ENCODE results near the gene PPP1R12C.

Gene PPP1R12C

DNA sequence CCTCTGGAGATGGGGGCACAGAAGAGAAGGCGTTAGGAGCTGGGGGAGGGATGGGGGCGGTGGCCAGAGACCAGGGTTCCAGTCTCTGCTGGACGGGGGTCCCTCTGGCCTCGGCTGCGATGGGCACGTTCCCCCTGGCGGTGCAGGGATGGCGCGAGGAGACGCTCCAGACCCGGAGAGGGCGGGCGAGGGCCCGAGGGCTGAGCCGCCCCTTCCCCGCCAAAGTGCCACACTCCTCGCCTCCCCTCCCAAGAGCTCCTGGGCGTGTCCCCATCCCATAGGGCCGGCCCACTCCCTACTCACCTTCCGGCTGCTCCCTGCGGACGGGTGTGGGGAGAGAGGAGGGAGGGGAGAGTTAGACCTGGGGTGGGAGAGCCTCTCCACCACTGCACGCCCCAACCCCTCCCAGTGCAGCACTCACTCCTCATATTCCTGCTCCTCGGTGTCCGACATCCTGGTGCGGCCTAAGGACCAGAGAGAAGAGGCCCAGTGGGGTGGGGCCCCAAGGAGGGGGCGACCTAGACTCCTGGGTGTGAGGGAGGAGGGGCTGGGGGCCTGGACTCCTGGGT, 29.4 kb upstream of the PPP1R12C start:
- no peak for DNase-seq (ENCODE audit: low spot score)

DNA sequence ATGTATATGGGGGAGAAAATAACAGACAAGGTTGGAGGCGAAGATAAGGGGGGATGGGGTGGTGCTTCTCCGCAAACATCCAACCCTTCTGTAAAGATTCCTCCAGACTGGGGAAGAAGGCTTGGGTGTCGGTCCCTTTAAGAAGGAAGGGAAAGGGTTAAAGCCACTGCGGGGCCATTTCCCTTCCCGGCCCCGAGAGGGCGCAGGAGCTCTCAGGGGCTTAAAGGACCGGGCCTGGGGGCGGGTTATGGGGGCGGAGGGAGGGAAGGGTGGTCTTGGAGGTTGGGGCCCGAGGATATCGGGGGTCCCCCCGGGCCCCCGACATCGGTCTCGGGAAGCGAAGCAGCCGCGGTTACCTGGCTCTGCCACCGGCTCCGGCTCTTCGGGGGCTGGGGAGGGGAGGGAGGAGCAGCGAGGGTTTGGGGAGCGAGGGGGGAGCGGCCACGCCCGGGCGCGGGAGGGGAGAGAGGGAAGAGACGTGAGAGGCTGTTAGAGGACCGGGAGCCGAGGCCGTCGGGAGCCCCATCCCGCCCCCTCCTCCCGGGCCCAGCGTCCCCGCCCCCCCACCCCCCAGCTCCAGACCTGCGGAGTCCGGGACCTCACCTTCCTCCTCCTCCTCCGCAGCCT, 28.8 kb upstream of the PPP1R12C start:
- no peak for DNase-seq (ENCODE audit: low spot score)

DNA sequence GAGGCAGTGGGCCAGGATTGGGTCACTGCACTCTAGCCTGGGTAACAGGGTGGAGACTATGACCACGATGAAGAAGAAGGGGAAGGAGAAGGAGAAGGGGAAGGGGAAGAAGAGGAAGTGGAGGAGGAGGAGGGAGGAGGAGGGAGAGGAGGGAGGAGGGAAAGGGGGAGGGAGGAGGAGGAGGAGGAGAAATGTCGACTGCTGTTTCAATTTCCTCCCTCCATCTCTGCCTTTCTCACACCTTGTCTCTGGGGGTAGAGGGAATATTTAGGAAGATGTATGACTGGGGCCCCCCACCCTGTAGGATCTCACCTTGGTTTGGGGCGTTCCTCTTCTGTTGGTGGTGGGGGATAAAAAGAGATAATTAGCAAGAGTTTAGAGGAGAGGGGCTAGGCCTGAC, 27.8 kb upstream of the PPP1R12C start:
- DNase-seq (ENCODE audit: low spot score) = no peak

DNA sequence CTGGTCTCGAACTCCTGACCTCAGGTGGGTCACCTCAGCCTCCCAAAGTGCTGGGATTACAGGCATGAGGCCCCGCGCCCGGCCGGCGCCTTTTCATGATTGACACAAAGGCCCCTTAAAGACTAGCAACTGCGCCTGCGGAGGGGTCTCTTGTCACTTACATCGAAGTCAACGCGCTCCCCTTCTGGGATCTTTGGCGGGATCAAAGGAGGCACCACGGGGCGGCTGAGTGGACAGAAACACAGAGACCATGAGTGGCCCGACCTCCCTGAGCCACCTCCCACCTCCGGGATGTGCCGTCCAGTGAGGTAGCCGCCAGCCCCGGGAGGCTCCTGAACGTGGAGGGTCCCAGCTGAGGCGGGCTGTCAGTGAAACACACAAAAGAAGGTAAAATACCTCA, 24.3 kb upstream of the PPP1R12C start:
- no peak for DNase-seq (ENCODE audit: low spot score)

DNA sequence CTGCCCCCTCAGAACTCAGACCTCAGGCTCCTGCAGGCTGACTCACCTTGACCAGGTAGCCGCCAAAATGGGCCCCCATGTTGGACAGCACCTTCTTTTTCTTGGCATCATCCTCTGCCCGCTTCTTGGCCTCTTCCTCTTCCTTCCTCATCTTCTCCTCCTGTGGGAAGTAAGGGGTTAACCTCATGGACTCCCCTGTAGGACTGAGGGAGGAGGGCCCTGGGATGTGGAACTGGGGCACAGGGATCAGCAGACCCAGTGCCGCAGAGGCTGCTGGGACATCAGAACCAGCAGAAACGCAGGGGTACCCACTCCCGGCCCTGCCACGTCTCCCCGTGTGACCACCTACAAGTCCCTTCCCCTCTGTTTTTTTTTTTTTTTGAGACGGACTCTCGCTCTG, 20.5 kb upstream of the PPP1R12C start:
- DNase-seq (ENCODE audit: low spot score) = no peak

DNA sequence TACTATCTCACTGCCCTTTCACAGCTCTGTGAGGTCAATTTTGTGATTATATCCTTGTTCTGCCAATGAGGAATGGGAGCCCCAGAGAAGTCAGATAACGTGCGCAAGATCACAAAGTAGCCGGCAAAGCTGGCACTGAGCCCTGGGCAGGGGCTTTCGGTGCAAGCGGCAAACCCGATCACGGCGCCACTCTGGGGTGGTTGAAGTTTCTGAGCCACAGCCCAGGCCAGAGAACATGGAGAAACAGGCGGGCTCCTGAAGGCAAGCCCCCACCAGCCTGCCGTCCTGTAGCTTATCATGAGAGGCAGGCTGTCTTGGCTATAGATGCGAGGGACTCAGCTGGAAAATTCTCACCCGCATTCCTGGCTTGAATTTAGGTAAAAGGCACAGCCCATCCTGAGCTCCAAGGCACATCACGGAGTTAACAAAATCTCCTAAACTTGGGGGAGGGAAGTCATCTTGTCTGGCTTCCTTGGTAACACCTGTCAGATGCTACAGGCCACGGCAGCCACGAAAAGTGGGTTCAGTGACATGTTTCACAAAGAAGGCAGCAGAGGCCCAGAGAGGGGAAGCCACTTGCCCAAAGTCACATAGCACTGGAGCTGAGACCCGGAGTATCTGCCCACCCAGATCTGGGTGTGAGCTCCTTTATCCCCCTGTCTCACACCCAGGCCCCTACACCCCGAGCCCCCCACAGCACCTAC, 19.1 kb upstream of the PPP1R12C start:
- no peak for DNase-seq (ENCODE audit: low spot score)

DNA sequence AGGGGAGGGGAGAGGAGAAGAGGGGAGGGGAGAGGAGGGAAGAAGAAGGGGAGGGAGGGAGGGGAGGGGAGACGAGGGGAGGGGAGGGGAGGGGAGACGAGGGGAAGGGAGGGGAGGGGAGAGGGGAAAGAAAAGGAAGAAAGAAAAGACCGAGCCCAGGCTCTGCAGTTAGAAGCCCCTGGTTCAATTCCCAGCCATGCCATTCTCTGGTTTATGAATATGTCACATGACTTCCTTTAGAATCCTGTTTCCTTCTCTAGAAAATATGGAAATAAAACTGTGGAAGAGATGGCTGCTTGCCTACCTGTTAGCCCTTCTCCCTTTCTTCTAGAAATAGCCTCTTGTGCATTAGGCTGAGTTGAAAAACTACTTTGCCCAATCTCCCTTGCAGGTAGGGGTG, 17.3 kb upstream of the PPP1R12C start:
- no peak for DNase-seq (ENCODE audit: low spot score)

DNA sequence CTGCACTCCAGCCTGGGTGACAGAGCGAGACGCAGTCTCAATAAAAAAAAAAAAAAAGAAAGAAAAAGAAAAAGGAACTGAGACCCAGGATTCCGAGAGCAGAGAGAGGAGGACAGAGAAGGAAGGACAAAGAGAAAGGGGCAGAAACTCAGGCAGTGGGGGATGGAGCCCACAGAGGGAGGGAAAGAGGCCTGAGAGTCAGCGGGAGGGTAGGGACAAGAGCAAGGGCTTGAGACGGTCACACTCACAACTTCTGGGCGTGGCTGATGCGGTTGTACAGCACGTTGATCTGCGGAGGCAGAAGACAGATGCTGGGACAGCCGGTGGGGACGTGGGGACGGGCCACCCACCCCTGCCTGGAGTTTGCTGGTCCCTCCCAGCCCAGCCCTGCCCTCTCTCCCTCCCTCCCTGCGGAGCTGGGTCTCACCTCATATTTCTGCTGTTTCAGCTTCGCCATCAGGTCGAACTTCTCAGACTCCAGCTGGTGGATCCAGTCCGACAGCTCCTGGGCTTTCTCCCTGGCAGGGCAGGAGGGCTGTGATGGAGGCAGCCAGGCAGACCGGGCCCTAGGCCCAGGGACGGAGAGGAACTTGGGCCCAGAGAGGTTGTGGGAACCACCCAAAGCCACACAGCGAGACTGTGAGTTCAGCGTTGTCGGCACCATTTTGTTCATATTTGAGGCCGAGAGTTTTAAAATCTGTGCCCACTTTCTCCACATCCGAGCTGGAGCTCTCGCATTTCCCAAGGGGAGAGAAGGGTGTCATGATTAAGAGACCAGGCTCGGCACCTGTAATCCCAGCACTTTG, 16.4 kb upstream of the PPP1R12C start:
- DNase-seq (ENCODE audit: low spot score) = no peak

DNA sequence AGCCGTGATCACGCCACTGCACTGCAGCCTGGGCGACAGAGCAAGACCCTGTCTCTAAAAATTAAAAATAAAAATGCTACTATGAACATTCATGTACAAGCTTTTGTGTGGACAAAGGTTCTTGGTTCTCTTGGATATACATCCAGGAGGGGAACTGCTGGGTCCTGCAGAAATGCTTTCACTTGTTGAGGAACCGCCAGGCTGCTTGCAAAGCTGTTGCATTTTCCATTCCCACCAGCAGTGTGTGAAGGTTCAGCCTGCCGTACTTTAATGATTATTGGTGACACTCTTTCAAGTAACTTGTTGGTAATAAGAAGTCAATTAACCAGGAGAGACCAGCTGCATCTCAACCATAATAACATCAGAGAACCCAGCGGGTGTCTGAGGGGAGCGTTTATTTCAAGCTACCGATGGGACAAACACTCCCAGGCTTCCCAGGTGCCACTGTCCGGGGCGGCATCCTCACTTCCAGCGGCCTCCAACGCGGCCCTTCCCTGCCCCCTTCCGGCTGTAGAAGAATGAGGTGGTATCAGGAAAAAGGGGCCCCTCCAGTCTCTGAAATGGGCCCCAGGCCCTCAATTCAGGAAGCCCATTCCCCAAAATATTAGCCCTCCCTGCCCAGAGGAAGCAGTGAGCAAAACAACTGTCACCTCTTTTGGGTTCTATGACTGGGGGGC, 15.2 kb upstream of the PPP1R12C start:
- no peak for DNase-seq (ENCODE audit: low spot score)

DNA sequence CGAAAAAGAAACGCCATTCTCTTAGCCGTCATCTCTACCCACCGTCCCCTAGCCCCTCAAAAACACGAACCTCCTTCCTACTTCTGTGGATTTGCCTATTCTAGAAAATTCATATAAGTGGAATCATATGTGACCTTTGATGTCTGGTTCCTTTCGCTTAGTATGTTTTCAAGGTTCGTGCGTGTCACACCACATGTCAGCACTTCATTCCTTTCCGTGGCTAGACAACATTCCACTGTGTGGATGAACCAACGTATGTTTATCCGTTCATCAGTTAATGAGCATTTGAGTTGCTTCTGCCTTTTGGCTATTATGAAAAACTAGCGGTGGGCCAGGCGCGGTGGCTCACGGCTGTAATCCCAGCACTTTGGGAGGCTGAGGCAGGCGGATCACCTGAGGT, 14.0 kb upstream of the PPP1R12C start:
- no peak for DNase-seq (ENCODE audit: low spot score)

DNA sequence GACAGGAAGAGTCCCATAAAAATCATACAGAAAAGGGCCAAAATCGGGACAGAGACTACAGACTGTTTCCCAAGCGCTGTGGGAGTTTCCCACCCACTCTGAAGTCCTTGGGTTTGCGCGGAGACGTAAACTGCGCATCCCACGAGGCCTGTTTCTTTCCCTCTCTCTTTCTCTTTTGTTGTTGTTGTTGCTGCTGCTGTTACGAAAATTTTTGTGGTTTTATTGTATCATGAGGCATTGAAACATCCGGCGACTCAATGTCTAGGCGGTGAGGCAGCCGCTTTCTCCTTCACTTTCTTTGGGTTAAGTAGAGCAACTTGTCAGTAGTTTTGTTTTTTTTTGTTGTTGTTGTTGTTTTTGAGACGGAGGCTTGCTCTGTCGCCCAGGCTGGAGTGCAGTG, 1.6 kb upstream of the PPP1R12C start:
- DNase-seq (ENCODE audit: low spot score) = no peak

DNA sequence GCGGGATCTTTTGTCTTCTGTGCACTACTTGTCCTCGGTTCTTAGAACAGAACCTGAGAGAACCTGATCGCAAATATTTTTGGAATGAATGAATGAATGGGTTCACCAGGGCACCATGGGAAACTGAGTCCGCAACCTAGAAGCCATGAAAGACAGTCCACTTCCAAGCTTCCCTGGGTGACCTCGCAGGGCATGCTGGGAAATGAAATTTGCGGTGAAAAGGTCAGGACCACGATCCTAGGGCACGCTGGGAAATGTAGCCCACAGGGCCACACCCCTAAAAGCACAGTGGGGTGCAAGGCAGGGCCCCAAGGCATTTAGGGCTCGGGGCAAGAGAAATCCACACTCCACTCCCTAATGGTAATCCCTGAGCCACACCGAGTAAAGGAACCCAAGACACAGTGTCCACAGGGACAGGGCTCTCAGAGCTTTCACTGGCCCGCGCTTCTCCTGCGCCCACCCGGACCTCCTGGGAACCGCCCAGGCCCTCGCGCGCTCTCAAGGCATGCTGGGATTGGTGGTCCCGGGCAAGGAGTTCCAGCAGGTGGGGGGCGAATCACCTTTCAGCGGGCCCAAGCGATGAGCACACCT, 1.1 kb upstream of the PPP1R12C start:
- no peak for DNase-seq (ENCODE audit: low spot score)

DNA sequence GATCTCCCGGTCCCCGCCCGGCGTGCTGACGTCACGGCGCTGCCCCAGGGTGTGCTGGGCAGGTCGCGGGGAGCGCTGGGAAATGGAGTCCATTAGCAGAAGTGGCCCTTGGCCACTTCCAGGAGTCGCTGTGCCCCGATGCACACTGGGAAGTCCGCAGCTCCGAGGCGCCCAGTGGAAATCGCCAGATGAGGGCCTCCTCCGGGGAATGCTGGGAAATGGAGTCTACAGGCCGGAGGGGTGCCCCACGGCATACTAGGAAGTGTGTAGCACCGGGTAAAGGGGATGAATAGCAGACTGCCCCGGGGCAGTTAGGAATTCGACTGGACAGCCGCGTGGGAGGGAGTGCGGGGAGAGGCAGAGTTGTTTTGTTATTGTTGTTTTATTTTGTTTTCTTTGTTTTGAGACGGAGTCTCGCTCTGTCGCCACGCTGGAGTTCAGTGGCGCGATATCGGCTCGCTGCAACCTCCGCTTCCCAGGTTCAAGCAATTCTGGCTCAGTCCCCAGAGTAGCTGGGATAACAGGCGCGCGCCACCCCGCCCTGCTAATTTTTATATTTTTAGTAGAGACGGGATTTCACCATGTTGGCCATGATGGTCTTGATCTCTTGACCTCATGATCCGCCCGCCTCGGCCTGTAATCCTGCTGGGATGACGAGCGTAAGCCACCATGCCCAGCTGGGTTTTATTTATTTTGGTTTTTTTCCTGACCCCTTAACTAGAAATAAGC, 390 bp upstream of the PPP1R12C start:
- DNase-seq (ENCODE audit: low spot score) = peak; percentile 98

DNA sequence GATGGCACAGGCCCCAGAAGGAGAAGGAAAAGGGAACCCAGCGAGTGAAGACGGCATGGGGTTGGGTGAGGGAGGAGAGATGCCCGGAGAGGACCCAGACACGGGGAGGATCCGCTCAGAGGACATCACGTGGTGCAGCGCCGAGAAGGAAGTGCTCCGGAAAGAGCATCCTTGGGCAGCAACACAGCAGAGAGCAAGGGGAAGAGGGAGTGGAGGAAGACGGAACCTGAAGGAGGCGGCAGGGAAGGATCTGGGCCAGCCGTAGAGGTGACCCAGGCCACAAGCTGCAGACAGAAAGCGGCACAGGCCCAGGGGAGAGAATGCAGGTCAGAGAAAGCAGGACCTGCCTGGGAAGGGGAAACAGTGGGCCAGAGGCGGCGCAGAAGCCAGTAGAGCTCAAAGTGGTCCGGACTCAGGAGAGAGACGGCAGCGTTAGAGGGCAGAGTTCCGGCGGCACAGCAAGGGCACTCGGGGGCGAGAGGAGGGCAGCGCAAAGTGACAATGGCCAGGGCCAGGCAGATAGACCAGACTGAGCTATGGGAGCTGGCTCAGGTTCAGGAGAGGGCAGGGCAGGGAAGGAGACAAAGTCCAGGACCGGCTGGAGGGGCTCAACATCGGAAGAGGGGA, 1.1 kb downstream of the PPP1R12C start:
- peak; percentile 50 for DNase-seq (ENCODE audit: low spot score)

DNA sequence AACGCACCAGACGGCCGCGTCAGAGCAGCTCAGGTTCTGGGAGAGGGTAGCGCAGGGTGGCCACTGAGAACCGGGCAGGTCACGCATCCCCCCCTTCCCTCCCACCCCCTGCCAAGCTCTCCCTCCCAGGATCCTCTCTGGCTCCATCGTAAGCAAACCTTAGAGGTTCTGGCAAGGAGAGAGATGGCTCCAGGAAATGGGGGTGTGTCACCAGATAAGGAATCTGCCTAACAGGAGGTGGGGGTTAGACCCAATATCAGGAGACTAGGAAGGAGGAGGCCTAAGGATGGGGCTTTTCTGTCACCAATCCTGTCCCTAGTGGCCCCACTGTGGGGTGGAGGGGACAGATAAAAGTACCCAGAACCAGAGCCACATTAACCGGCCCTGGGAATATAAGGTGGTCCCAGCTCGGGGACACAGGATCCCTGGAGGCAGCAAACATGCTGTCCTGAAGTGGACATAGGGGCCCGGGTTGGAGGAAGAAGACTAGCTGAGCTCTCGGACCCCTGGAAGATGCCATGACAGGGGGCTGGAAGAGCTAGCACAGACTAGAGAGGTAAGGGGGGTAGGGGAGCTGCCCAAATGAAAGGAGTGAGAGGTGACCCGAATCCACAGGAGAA, 1.9 kb downstream of the PPP1R12C start:
- DNase-seq (ENCODE audit: low spot score) = peak; percentile 26

DNA sequence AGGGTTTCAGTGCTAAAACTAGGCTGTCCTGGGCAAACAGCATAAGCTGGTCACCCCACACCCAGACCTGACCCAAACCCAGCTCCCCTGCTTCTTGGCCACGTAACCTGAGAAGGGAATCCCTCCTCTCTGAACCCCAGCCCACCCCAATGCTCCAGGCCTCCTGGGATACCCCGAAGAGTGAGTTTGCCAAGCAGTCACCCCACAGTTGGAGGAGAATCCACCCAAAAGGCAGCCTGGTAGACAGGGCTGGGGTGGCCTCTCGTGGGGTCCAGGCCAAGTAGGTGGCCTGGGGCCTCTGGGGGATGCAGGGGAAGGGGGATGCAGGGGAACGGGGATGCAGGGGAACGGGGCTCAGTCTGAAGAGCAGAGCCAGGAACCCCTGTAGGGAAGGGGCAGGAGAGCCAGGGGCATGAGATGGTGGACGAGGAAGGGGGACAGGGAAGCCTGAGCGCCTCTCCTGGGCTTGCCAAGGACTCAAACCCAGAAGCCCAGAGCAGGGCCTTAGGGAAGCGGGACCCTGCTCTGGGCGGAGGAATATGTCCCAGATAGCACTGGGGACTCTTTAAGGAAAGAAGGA, 2.8 kb downstream of the PPP1R12C start:
- DNase-seq (ENCODE audit: low spot score) = no peak

DNA sequence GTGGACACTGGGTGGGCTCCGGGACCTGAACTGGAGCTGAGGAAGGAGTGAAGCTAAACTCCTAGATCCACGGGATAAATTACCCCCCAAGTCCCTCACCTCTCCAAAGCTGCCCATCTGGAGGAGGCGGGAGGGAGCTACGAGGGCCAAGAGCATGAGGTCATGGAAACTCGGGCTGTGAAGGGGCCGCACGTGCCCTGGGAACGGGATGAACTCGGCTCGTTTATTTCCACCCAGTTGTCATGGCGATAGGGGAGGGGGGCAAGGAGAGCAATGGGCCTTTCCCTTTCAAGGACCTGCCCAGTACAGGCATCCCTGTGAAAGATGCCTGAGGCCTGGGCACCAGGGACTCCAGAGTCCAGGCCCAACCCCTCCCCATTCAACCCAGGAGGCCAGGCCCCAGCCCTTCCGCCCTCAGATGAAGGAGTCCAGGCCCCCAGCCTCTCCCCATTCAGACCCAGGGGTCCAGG, 3.8 kb downstream of the PPP1R12C start:
- DNase-seq (ENCODE audit: low spot score) = no peak

DNA sequence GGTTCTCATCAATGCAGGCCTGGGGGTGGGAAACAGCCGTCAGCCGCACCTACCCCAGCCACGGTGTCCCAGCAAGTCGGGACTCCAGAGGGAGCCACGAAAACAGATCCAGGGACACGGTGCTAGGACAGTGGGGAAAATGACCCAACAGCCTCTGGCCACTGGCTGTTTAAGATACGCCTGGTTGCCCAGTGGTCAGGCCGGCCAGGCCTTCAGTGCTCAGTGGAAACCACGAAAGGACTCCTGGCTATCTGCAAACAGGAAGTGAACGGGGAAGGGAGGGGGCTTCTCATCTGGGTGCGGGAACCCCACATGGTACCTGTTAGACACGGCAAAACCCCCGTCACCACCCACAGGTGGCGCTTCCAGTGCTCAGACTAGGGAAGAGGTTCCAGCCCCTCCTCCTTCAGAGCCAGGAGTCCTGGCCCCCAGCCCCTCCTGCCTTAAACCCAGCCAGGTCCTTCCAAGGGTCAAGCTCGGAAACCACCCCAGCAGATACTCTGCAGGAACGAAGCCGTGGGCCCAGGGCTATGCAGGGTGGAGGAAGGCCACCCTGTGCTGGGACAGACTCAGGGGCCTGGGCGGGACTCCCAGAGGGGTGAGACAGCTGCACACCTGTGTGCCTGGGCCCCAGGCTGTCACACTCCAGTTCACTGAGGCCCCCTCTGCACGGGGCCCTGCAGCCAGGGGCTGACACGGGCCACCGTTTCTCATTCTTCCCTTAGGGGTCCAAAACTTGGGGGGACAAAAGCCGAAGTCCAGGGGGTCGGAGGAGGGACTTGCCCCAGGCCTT, 4.5 kb downstream of the PPP1R12C start:
- no peak for DNase-seq (ENCODE audit: low spot score)

DNA sequence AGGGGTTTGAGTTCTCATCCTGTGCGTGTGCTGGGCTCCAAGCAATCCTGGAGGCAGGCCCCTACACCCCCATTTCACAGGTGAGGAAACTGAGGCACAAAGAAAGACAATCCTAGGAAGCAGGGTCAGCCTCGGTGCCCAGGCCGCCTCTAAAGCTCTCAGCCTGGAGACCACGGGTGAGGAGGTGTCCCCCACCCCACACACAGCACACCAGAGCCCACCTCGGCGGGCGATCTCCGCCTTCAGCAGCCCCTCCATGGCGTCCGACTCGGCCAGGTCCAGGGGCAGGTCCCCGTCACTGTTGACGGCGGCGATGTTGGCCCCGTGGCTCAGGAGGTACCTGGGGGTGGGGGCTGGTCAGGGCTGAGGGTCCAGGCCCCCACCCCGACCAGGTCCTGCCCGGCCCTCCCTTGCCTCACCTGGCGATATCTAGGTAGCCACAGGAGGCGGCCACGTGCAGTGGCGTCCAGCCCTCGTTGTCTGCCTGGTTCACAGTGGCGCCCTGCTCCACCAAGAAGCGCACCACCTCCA, 5.1 kb downstream of the PPP1R12C start:
- DNase-seq (ENCODE audit: low spot score) = no peak

Measured in kidney capillary endothelial cell (primary cell).